Inflammatory macrophage (primary cell): ENCODE results near the gene HOXA10.

Source experiments
- DNase-seq, 2 donors: peaks; one replicate each; pipeline ENCODE4 v3.0.0-alpha.2; 2020 to 2022
- total RNA-seq, 18 experiments: gene quantifications; one replicate each; lab custom pipeline; 2026; ENCODE audit warnings: mixed read lengths in 6 of 18, inconsistent platforms in 2 of 18; lab: John Stamatoyannopoulos, UW

Gene HOXA10
- 0 to 0.41 (median 0.12) reads per million in 18 experiments for total RNA-seq

GRCh38 chr7:27173956-27174873 is at the start of gene HOXA10:
HOXA10 (minus strand) TSS chr7:27174320; CDS start chr7:27174306, 14 bp downstream.
- DNase-seq, result no peak

- DNase-seq, result no peak
These were observed 47.2 kb upstream of the HOXA10 start for GRCh38 chr7:27221201-27221797.

- DNase-seq, result no peak
These were observed 46.4 kb upstream of the HOXA10 start for GRCh38 chr7:27220440-27220955.

GRCh38 chr7:27219821-27220220 is 45.7 kb upstream of the HOXA10 start:
- DNase-seq, result no peak

GRCh38 chr7:27217951-27218350 is 43.8 kb upstream of the HOXA10 start:
- DNase-seq, result no peak

- no peak for DNase-seq
These were observed 41.2 kb upstream of the HOXA10 start for GRCh38 chr7:27215356-27215755.

- DNase-seq, result no peak
These were observed 40.3 kb upstream of the HOXA10 start for GRCh38 chr7:27214239-27214950.

- DNase-seq, result no peak
These were observed 39.5 kb upstream of the HOXA10 start for GRCh38 chr7:27213433-27214238.

- no peak for DNase-seq
These were observed 38.6 kb upstream of the HOXA10 start for GRCh38 chr7:27212497-27213432.

- DNase-seq, result no peak
These were observed 37.7 kb upstream of the HOXA10 start for GRCh38 chr7:27211764-27212204.

- no peak for DNase-seq
These were observed 36.9 kb upstream of the HOXA10 start for GRCh38 chr7:27211084-27211446.

GRCh38 chr7:27210441-27211083 is 36.4 kb upstream of the HOXA10 start:
- DNase-seq, result peak in 1 of 2 donors; percentile 59

- DNase-seq, result no peak
These were observed 35.9 kb upstream of the HOXA10 start for GRCh38 chr7:27209933-27210440.

GRCh38 chr7:27208998-27209397 is 34.9 kb upstream of the HOXA10 start:
- DNase-seq, result no peak

- no peak for DNase-seq
These were observed 33.3 kb upstream of the HOXA10 start for GRCh38 chr7:27207348-27207985.

GRCh38 chr7:27205325-27206280 is 31.5 kb upstream of the HOXA10 start:
- DNase-seq, result no peak

GRCh38 chr7:27204851-27205322 is 30.8 kb upstream of the HOXA10 start:
- no peak for DNase-seq

GRCh38 chr7:27203964-27204594 is 30.0 kb upstream of the HOXA10 start:
- DNase-seq, result no peak
